K562 (cell line): ENCODE results near the gene DRC1. TPM values are rescaled to one million over a fixed set of nuclear protein-coding genes. Genes with fewer than 3 reads are reported as not detected.

Source experiments
- ARID2 ChIP-seq: fragments of 450-650 bp; IDR thresholded peaks from 2 replicates; pipeline ENCODE4 v1.6.1; 2017; ENCODE audit warnings: antibody characterized with exemption, mild to moderate bottlenecking
- C11orf30 ChIP-seq: fragments of 450-650 bp; IDR thresholded peaks from 2 replicates; pipeline ENCODE4 v1.6.1; 2016; ENCODE audit warnings: low read depth, mild to moderate bottlenecking
- CTCF ChIP-seq, 3 experiments: IDR thresholded peaks in 2 of 3; conservative IDR thresholded peaks in 1 of 3; 2 replicates each; pipeline ENCODE4 v1.5.1; 2011 to 2012; ENCODE audit warnings: low read length in 3 of 3, mild to moderate bottlenecking in 3 of 3, control low read depth in 2 of 3, improper control_type of control experiment in 1 of 3, inconsistent platforms in 1 of 3, low read depth in 1 of 3, mixed read lengths in 1 of 3, moderate library complexity in 1 of 3; ENCODE audit not compliant: insufficient read depth in 2 of 3
- FOXP4 ChIP-seq: sonication (generic); formaldehyde crosslinking; IDR thresholded peaks from 2 replicates; pipeline ENCODE4 v1.8.0; 2022; ENCODE audit warnings: mild to moderate bottlenecking, missing genetic modification reagents, borderline replicate concordance
- GTF2F1 ChIP-seq: IDR thresholded peaks from 2 replicates; pipeline ENCODE4 v1.6.1; 2011; ENCODE audit warnings: low read depth, low read length, improper control_type of control experiment
- HMGN3 ChIP-seq: IDR thresholded peaks from 2 replicates; pipeline ENCODE4 v1.6.1; 2011; ENCODE audit warnings: borderline replicate concordance, low read depth, mild to moderate bottlenecking, mixed read lengths, low read length; ENCODE audit not compliant: insufficient read length; ENCODE audit errors: extremely low read depth
- KLF16 ChIP-seq: IDR thresholded peaks from 2 replicates; pipeline ENCODE4 v1.6.1; 2016; ENCODE audit warnings: antibody characterized with exemption
- LCOR ChIP-seq: sonication (generic); formaldehyde crosslinking; IDR thresholded peaks from 2 replicates; pipeline ENCODE4 v1.8.0; 2022; ENCODE audit warnings: mild to moderate bottlenecking, missing genetic modification reagents
- MTF1 ChIP-seq: fragments of 250-450 bp; sonication (Bioruptor Pico); IDR thresholded peaks from 2 replicates; pipeline ENCODE4 v1.9.0; 2021; ENCODE audit warnings: moderate library complexity, mild to moderate bottlenecking, inconsistent platforms, borderline replicate concordance
- NEUROD1 ChIP-seq: fragments of 150-350 bp; IDR thresholded peaks from 2 replicates; pipeline ENCODE4 v1.6.1; 2014; ENCODE audit warnings: borderline replicate concordance, low read length, low read depth; ENCODE audit not compliant: partially characterized antibody
- NFIC ChIP-seq: fragments of 450-650 bp; IDR thresholded peaks from 2 replicates; pipeline ENCODE4 v1.6.1; 2017; ENCODE audit warnings: mild to moderate bottlenecking, inconsistent platforms
- POLR2G ChIP-seq: fragments of 200-400 bp; formaldehyde crosslinking; IDR thresholded peaks from 2 replicates; pipeline ENCODE4 v1.6.1; 2017; ENCODE audit warnings: low read depth, mild to moderate bottlenecking, antibody characterized with exemption, low read length, moderate library complexity
- SIN3B ChIP-seq: fragments of 450-650 bp; IDR thresholded peaks from 2 replicates; pipeline ENCODE4 v1.6.1; 2017; ENCODE audit warnings: low read depth, mild to moderate bottlenecking, moderate library complexity
- SMARCA5 ChIP-seq: fragments of 450-650 bp; IDR thresholded peaks from 2 replicates; pipeline ENCODE4 v1.6.1; 2016
- SREBF2 ChIP-seq: sonication (generic); formaldehyde crosslinking; IDR thresholded peaks from 2 replicates; pipeline ENCODE4 v1.4.0; 2020; ENCODE audit warnings: mild to moderate bottlenecking, missing genetic modification reagents
- TSC22D4 ChIP-seq: fragments of 450-650 bp; IDR thresholded peaks from 2 replicates; pipeline ENCODE4 v1.6.1; 2016; ENCODE audit warnings: missing genetic modification characterization, missing biosample characterization, control low read depth
- ZFP30 ChIP-seq: fragments of 250-450 bp; sonication (Bioruptor Pico); IDR thresholded peaks from 2 replicates; pipeline ENCODE4 v1.8.0; 2022; ENCODE audit warnings: moderate library complexity, mild to moderate bottlenecking, inconsistent platforms, borderline replicate concordance
- ZMIZ1 ChIP-seq, 2 experiments: fragments of 150-350 bp in 1 of 2; IDR thresholded peaks; 2 replicates each; pipeline ENCODE4 v1.6.1; 2012 to 2016; ENCODE audit warnings: low read depth in 2 of 2, low read length in 2 of 2, mild to moderate bottlenecking in 1 of 2, moderate library complexity in 1 of 2
- ZNF282 ChIP-seq: sonication (generic); formaldehyde crosslinking; IDR thresholded peaks from 2 replicates; pipeline ENCODE4 v1.8.1; 2023; ENCODE audit warnings: missing genetic modification reagents
- polyA plus RNA-seq, 8 experiments: library from polyadenylated mRNA; depleted of rRNA in 4 of 8; stranded (reverse) in 5 of 8; unstranded in 3 of 8; fragments of >200 nt; fragmentation: Nextera tagmentation in 2 of 8; fragmentation: Illumina TruSeq in 1 of 8; extraction: Ambion mirVana in 2 of 8; extraction: Trizol in 1 of 8; gene quantifications; 2 replicates each; pipeline versions ENCODE4 v1.2.1 to v1.2.3, GENCODE V29; 2011 to 2014; ENCODE audit warnings: inconsistent platforms in 1 of 8, missing spikeins in 1 of 8
- total RNA-seq, 7 experiments: library from RNA; depleted of rRNA in 6 of 7; stranded (reverse); fragments of >200 nt in 6 of 7; fragmentation: Illumina TruSeq in 2 of 7; extraction: Trizol in 2 of 7; gene quantifications; 2 replicates each; pipeline versions ENCODE4 v1.2.1 to v1.2.3, GENCODE V29; 2011 to 2021; ENCODE audit warnings: low replicate concordance in 1 of 7

Gene DRC1
- total and polyA plus RNA-seq, 9 of the 15 experiments (the other 6 are each of a cell fraction or from before 2014, with no cell fraction given) = 0.07 to 0.10 TPM; not detected in 7

- TF ChIP-seq KLF16 = peak; percentile 54
- peak; percentile 57; the same call in 1 of the 2 replicates for TF ChIP-seq SIN3B
- no peak for TF ChIP-seq SREBF2 (CRISPR knock-in tag)
- peak; percentile 78 for TF ChIP-seq C11orf30
- no peak for TF ChIP-seq NEUROD1
- 0 out of 4 replicates have a peak, but pooled peaks of 1 of the 2 experiments have one; percentile 42 for TF ChIP-seq ZMIZ1 (IDR thresholded peaks at IDR 0.05; ENCODE audit: low read depth in 2 of 2, low read length in 2 of 2)
- peak; percentile 87 for TF ChIP-seq LCOR
- no peak for TF ChIP-seq ZNF282 (CRISPR knock-in tag)
- TF ChIP-seq POLR2G = peak; percentile 89
- peak; percentile 13; the same call in 1 of the 2 replicates for TF ChIP-seq FOXP4
- peak; percentile 21; the same call in 1 of the 2 replicates for TF ChIP-seq NFIC
- no peak for TF ChIP-seq ARID2
- TF ChIP-seq CTCF (IDR thresholded peaks at IDR 0.05 in 2 of 3, conservative IDR thresholded peaks at IDR 0.05 in 1 of 3; ENCODE audit: insufficient read depth in 2 of 3, low read depth in 1 of 3, low read length in 3 of 3) = peak; percentile 79 to 99 (median 82)
- TF ChIP-seq GTF2F1 = no peak
- TF ChIP-seq HMGN3 = no peak
- no peak for TF ChIP-seq TSC22D4
- TF ChIP-seq SMARCA5 = 0 out of 2 replicates have a peak, but pooled peaks have one; percentile 57
- no peak for TF ChIP-seq MTF1 (CRISPR knock-in tag)
- TF ChIP-seq ZFP30 (CRISPR knock-in tag) = no peak
These were observed 101.6 kb downstream of the DRC1 start (continued) for GRCh38 chr2:26503231-26503880.
